NB4 (cell line): ENCODE results near the gene TRIO.

Experiments used
- DNase-seq: peaks from one replicate; pipeline ENCODE4 v3.0.0; 2010; ENCODE audit warnings: low read depth
- H3K4me3 ChIP-seq: one replicate; pipeline ENCODE4 v1.5.1; 2011; ENCODE audit warnings: mild to moderate bottlenecking, low read depth, low read length, moderate library complexity
- MYC ChIP-seq: IDR thresholded peaks from 2 replicates; pipeline ENCODE4 v1.6.1; 2011; ENCODE audit warnings: low read depth, low read length
- POLR2A ChIP-seq: IDR thresholded peaks from 2 replicates; pipeline ENCODE4 v1.6.1; 2011; ENCODE audit warnings: mild to moderate bottlenecking; ENCODE audit not compliant: insufficient read length; ENCODE audit errors: extremely low read depth
- TF ChIP-seq, protein P1 (sequence below): IDR thresholded peaks from 2 replicates; pipeline ENCODE4 v1.6.1; 2011; ENCODE audit warnings: low read depth, low read length
- TF ChIP-seq, protein P2 (sequence below): IDR thresholded peaks from one replicate; pipeline ENCODE4 v1.5.1; 2012; ENCODE audit warnings: low read depth, low read length

Gene TRIO

DNA sequence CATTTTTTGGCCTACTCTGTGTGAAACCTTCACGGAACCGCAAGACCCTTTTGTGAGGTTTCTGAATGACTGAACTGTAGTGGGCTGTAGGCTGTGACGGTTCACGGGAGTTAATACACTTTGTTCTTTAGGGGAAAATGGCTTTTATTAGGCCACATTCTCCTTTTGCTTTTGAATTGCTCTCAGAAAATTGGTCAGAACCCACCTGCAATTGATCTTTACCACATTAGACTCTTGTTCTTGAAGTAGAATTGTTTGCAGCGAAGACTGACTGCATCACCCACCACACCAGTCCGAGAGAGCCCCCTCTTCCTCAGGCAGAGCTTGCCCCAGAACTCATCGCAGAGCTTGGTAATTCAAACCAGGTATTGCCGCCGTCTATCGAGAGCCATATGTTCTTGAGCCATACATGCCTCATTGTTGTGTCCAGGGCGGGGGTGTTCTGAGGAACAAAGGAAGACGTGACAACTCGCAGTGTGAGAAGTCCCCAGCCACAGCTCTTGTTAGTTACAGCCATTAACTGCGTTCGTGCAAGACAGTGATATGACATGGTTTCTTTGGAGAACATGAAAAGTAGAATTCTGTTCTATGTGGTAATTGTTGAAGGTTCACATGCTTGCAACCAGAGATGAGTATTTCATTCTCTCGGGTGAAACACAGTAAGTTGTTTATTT is 272.0 kb downstream of the TRIO start:
- TF ChIP-seq MYC = no peak
- TF ChIP-seq POLR2A = no peak
- TF ChIP-seq, protein P1, sequence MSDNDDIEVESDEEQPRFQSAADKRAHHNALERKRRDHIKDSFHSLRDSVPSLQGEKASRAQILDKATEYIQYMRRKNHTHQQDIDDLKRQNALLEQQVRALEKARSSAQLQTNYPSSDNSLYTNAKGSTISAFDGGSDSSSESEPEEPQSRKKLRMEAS = no peak
- TF ChIP-seq, protein P2, sequence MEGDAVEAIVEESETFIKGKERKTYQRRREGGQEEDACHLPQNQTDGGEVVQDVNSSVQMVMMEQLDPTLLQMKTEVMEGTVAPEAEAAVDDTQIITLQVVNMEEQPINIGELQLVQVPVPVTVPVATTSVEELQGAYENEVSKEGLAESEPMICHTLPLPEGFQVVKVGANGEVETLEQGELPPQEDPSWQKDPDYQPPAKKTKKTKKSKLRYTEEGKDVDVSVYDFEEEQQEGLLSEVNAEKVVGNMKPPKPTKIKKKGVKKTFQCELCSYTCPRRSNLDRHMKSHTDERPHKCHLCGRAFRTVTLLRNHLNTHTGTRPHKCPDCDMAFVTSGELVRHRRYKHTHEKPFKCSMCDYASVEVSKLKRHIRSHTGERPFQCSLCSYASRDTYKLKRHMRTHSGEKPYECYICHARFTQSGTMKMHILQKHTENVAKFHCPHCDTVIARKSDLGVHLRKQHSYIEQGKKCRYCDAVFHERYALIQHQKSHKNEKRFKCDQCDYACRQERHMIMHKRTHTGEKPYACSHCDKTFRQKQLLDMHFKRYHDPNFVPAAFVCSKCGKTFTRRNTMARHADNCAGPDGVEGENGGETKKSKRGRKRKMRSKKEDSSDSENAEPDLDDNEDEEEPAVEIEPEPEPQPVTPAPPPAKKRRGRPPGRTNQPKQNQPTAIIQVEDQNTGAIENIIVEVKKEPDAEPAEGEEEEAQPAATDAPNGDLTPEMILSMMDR = no peak
- no peak for DNase-seq
- no peak overlapping the region for H3K4me3 ChIP-seq

DNA sequence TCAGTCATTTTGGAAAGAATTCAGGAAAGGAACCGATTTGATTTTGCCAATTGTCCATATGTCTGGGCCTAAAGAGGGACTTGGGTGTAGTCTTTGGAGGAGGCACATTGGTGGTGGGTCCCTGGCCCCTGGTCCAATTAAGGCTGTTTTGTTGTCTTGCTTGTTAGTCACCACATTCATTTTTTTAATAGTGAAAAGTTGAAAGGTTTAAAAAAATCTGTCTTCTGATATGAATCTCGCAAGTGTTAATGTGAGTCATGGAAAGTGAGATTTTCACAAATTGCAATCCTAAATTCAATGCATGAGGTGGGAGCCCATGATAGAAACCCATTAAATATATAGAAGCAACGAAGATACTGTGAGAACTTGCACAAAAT is 272.5 kb downstream of the TRIO start:
- no peak overlapping the region for H3K4me3 ChIP-seq
- TF ChIP-seq, protein P1 = no peak
- TF ChIP-seq, protein P2 = no peak
- TF ChIP-seq MYC (no peak), POLR2A (no peak)
- DNase-seq = no peak

DNA sequence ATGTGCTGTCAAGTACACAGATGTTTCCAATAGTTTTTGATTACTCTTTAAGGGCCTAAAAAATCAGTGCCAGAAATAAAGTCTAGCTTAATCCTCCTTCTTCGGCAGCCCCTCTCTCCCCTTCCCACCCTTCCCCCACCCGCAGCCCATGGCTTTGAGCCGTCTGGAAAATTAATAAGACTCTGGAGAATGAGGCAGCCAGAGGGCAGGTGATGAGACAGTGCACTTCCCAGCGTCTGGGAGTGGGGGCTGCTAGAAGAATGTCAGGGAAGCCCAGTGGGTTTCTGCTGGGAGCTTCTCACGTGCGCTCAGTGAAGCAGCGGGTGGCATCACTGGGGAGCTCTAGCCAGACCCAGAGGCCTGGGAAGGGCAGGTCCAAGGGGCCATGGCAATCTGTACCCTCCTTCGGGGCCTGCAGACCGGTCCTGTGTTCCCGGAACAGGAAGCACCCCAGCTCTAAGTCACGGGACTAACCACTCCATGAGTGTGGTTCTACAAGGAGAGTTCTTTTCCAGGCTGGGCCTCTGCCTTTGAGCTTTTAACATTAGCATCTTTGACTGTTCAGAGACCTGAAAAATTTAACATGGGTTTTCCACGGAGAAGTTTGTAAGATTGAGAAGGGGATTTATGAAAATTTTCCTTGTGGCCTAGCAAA is 273.6 kb downstream of the TRIO start:
- no peak overlapping the region for H3K4me3 ChIP-seq
- no peak for DNase-seq
- TF ChIP-seq, protein P1 = no peak
- TF ChIP-seq MYC (no peak), POLR2A (no peak)
- TF ChIP-seq, protein P2 = no peak

DNA sequence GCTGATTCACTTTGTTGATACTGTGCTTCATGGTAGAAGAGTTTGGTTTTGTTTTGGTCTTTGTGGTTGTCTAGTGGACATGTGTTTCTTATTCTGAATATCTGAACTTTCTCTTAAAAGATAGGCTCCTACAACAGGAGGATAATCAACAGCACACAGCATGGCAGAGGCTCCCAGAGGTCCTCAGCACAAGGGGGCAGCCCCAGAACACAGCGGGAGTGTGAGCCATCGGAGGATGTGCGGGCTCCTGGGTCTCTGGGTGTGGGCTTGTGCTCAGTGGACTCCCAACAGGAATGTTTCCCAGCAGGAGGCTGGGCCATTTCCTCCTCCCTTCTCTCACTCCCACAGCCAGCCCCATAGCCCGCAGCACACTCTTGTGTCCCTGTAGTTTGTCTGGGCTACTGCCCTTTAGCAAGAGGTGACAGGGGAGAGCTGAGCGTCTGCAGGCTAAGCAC is 274.2 kb downstream of the TRIO start:
- no peak for DNase-seq
- TF ChIP-seq POLR2A (no peak), MYC (no peak)
- TF ChIP-seq, protein P2 = no peak
- TF ChIP-seq, protein P1 = no peak
- no peak overlapping the region for H3K4me3 ChIP-seq

DNA sequence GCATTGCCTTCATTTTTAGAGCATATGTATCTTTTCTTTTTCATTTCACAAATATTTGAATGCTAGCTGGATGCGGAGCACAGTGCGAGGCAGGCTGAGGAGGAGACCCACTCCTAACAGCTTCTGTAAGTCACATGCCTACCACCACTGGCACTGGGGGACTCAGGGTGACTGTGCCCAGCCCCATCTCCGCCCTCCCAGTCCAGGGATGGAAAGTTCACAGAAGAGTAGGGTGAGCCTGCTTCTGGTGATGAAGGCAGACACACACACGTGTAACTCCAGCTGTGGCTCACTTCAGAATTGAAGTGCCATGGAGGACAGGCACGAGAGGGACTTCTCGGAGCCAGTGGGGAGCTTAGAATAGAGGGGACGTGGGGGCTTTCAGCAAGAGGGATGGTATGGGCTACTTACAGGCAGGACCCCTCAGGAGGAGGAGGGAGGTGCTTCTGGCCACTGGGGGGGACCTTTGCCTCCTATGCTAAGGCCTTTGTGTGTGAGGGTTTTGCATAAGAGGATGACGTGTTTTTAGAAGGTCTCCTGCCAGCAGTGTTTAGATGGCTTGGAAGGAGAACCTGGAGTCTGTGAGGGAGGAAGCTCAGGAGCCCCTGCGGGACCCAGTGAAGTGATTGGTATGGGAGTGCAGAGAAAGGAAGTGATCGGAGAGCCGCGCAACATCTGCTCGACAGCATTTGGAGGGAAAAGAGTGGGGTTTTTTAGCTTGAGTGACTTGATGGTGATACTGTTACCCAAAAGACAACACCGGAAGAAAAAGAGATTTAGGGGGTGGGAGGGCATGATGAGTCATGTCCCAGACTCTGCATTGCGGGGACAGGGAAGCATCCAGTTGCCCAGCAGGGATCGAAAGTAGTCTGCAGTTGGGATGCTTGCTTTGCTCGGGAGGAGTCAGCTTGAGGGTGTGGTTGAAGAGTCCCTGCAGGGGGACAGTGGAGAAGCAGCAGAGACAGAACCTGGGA is 274.9 kb downstream of the TRIO start:
- no peak overlapping the region for H3K4me3 ChIP-seq
- no peak for DNase-seq
- TF ChIP-seq, protein P1 = no peak
- TF ChIP-seq, protein P2 = no peak
- TF ChIP-seq POLR2A (no peak), MYC (no peak)
